NCI-H187 (cell line): ENCODE data around the gene INPPL1.

Source experiments
- DNase-seq, 2 experiments: peaks; one replicate each; lab custom pipeline; 2025; lab: John Stamatoyannopoulos, UW

INPPL1 gene

GRCh38 chr11:72231396-72232259 is 7.1 kb downstream of the INPPL1 start:
- DNase-seq: no peak

GRCh38 chr11:72232260-72233055 is 7.9 kb downstream of the INPPL1 start:
- no peak for DNase-seq

- DNase-seq: no peak
These were observed 8.6 kb downstream of the INPPL1 start for GRCh38 chr11:72233056-72233772.

GRCh38 chr11:72233773-72234513 is 9.4 kb downstream of the INPPL1 start:
- DNase-seq: no peak

- DNase-seq: no peak
These were observed 9.9 kb downstream of the INPPL1 start for GRCh38 chr11:72234514-72234830.

- DNase-seq: no peak
These were observed 10.4 kb downstream of the INPPL1 start for GRCh38 chr11:72234920-72235319.

GRCh38 chr11:72235351-72236057 is 10.9 kb downstream of the INPPL1 start:
- no peak for DNase-seq

- DNase-seq: no peak
These were observed 11.6 kb downstream of the INPPL1 start for GRCh38 chr11:72236083-72236697.

- no peak for DNase-seq
These were observed 12.2 kb downstream of the INPPL1 start for GRCh38 chr11:72236774-72237111.

GRCh38 chr11:72237112-72237931 is 12.8 kb downstream of the INPPL1 start:
- no peak for DNase-seq

GRCh38 chr11:72238040-72238450 is 13.5 kb downstream of the INPPL1 start:
- no peak for DNase-seq

GRCh38 chr11:72238492-72239312 is 14.1 kb downstream of the INPPL1 start:
- DNase-seq: no peak

GRCh38 chr11:72239313-72239848 is 14.8 kb downstream of the INPPL1 start:
- DNase-seq: no peak

- DNase-seq: no peak
These were observed 15.4 kb downstream of the INPPL1 start for GRCh38 chr11:72239849-72240460.

- no peak for DNase-seq
These were observed 16.1 kb downstream of the INPPL1 start for GRCh38 chr11:72240461-72241290.

GRCh38 chr11:72241291-72241781 is 16.8 kb downstream of the INPPL1 start:
- DNase-seq: no peak

- no peak for DNase-seq
These were observed 17.6 kb downstream of the INPPL1 start for GRCh38 chr11:72242141-72242540.
